Smooth muscle cell (in vitro differentiated cells): Measurements from ENCODE around the gene LTO1. TPM values are rescaled to one million over a fixed set of nuclear protein-coding genes. Genes with fewer than 3 reads are reported as not detected.
"Not testable (repeated sequence)": the region's sequence is repeated elsewhere in the genome, so short reads cannot be mapped to it uniquely, and the experiment has no call there.

Source experiments
- DNase-seq: peaks from one replicate; lab custom pipeline; 2025; ENCODE audit not compliant: unreplicated experiment; lab: John Stamatoyannopoulos, UW
- H2AFZ ChIP-seq: fragments of 200-600 bp; sonication (generic); 2 replicates; pipeline ENCODE4 v1.6.0; 2016; ENCODE audit warnings: antibody characterized with exemption, low read depth, mild to moderate bottlenecking
- H3F3A ChIP-seq: fragments of 200-600 bp; sonication (generic); 2 replicates; pipeline ENCODE4 v1.6.0; 2017; ENCODE audit warnings: antibody characterized with exemption, low read depth
- H3K27ac ChIP-seq: fragments of 200-600 bp; sonication (generic); 2 replicates; pipeline ENCODE4 v1.5.1; 2016; ENCODE audit warnings: low read depth, mild to moderate bottlenecking
- H3K27me3 ChIP-seq: fragments of 200-600 bp; sonication (generic); 2 replicates; pipeline ENCODE4 v1.6.1; 2016; ENCODE audit warnings: low read depth, mild to moderate bottlenecking
- H3K36me3 ChIP-seq: fragments of 200-600 bp; sonication (generic); 2 replicates; pipeline ENCODE4 v1.5.1; 2016; ENCODE audit warnings: low read depth
- H3K4me1 ChIP-seq: fragments of 200-600 bp; sonication (generic); 2 replicates; pipeline ENCODE4 v1.5.1; 2016; ENCODE audit warnings: low read depth
- H3K4me2 ChIP-seq: fragments of 200-600 bp; sonication (generic); 2 replicates; pipeline ENCODE4 v1.6.0; 2016; ENCODE audit warnings: mild to moderate bottlenecking
- H3K4me3 ChIP-seq: fragments of 200-600 bp; sonication (generic); 2 replicates; pipeline ENCODE4 v1.5.1; 2016; ENCODE audit warnings: mild to moderate bottlenecking
- H3K79me2 ChIP-seq: fragments of 200-600 bp; sonication (generic); 2 replicates; pipeline ENCODE4 v1.6.0; 2016; ENCODE audit warnings: low read depth, mild to moderate bottlenecking
- H3K9ac ChIP-seq: fragments of 200-600 bp; sonication (generic); 2 replicates; pipeline ENCODE4 v1.6.0; 2016; ENCODE audit warnings: low read depth
- H3K9me3 ChIP-seq: fragments of 200-600 bp; sonication (generic); replicated peaks from 2 replicates; pipeline ENCODE4 v1.5.1; 2016; ENCODE audit warnings: low read depth
- H4K20me1 ChIP-seq: fragments of 200-600 bp; sonication (generic); 2 replicates; pipeline ENCODE4 v1.6.0; 2016; ENCODE audit warnings: low read depth
- WGBS: methylation state at CpG from one replicate; pipeline ENCODE4 v1.1.7; 2016; ENCODE audit warnings: low lambda C conversion rate; 5-methylcytosine and 5-hydroxymethylcytosine counted together
- polyA plus RNA-seq: library from polyadenylated mRNA; unstranded; fragments of >200 nt; fragmentation: Nextera tagmentation; extraction: Ambion mirVana; gene quantifications from 2 replicates; pipeline ENCODE4 v1.2.1, GENCODE V29; 2016
- total RNA-seq: library from RNA; depleted of rRNA; stranded (reverse); fragments of >200 nt; gene quantifications from 2 replicates; pipeline ENCODE4 v1.2.3, GENCODE V29; 2014
- TF ChIP-seq, protein P1 (sequence below): fragments of 200-600 bp; sonication (generic); IDR thresholded peaks from 2 replicates; pipeline ENCODE4 v1.5.1; 2017; ENCODE audit warnings: borderline replicate concordance, mild to moderate bottlenecking, antibody characterized with exemption; ENCODE audit not compliant: insufficient read depth, poor library complexity, severe bottlenecking

Gene LTO1
- total and polyA plus RNA-seq, 2 experiments from 2014 or later = 8.0 to 17.3 TPM

DNA sequence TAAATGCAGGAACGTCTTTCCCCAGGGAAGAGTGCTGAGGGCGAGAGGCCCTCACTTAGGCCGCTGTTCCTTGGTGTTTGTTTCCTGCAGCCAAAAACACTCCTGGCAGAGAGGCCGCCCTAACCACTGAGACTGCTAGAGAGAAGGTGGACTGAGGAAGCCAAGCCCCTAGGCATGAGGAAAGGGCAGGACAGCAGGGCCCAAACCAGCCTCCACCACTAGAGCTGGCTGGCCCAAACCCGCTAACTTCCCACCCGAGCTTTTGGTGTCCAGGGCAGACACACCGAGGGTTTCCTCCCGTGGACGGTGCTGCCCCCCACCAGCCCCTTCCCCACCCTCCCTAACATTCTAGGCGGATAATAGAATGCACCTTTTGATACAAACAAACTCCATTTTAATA is 22.7 kb upstream of the LTO1 start:
- no peak overlapping the region for H3K4me2 ChIP-seq
- TF ChIP-seq, protein P1, sequence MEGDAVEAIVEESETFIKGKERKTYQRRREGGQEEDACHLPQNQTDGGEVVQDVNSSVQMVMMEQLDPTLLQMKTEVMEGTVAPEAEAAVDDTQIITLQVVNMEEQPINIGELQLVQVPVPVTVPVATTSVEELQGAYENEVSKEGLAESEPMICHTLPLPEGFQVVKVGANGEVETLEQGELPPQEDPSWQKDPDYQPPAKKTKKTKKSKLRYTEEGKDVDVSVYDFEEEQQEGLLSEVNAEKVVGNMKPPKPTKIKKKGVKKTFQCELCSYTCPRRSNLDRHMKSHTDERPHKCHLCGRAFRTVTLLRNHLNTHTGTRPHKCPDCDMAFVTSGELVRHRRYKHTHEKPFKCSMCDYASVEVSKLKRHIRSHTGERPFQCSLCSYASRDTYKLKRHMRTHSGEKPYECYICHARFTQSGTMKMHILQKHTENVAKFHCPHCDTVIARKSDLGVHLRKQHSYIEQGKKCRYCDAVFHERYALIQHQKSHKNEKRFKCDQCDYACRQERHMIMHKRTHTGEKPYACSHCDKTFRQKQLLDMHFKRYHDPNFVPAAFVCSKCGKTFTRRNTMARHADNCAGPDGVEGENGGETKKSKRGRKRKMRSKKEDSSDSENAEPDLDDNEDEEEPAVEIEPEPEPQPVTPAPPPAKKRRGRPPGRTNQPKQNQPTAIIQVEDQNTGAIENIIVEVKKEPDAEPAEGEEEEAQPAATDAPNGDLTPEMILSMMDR = no peak
- WGBS = 92% methylated on average over 10 of the region's 10 CpGs
- H3K27ac ChIP-seq = no peak overlapping the region
- H3K9ac ChIP-seq = no peak overlapping the region
- H3K4me1 ChIP-seq = peaks cover 22% of the 10 kb centered on the region
- H3K79me2 ChIP-seq = no peaks in the 10 kb centered on the region
- no peaks in the 10 kb centered on the region for H3F3A ChIP-seq
- H3K9me3 ChIP-seq = no peaks in the 10 kb centered on the region
- peaks cover 21% of the 10 kb centered on the region for H3K27me3 ChIP-seq
- H4K20me1 ChIP-seq = no peaks in the 10 kb centered on the region
- no peak overlapping the region for H3K4me3 ChIP-seq
- H3K36me3 ChIP-seq = no peaks in the 10 kb centered on the region
- no peak overlapping the region for H2AFZ ChIP-seq
- no peak for DNase-seq

DNA sequence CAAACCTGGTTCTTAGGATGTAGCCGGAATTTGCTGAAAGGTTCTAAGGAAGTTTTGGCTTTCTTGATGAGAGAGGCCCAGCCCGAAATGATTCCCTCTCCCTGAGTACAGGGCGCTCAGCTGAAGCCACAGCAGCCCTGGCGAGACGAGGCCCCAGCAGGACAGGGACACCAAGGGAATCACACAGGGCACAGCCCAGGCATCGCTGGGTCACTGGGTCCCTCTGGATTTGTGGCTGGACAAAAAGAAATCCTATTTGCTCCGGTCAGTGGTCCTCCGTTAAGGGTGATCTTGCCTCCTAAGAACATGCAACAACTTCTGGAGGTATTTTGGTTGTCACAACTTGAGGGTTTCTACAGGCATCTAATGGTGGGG is 22.3 kb upstream of the LTO1 start:
- Histone ChIP-seq H3K79me2 (no peaks in the 10 kb centered on the region), H3K4me1 (peaks cover 18% of the 10 kb centered on the region), H3K4me3 (no peak overlapping the region), H3K36me3 (no peaks in the 10 kb centered on the region), H3K9me3 (no peaks in the 10 kb centered on the region), H3F3A (no peaks in the 10 kb centered on the region), H3K9ac (no peak overlapping the region), H2AFZ (no peak overlapping the region), H3K27ac (no peak overlapping the region), H3K27me3 (peaks cover 17% of the 10 kb centered on the region), H4K20me1 (no peaks in the 10 kb centered on the region), H3K4me2 (no peak overlapping the region)
- WGBS = 95% methylated on average over 8 of the region's 8 CpGs
- no peak for DNase-seq
- TF ChIP-seq, protein P1 = no peak

DNA sequence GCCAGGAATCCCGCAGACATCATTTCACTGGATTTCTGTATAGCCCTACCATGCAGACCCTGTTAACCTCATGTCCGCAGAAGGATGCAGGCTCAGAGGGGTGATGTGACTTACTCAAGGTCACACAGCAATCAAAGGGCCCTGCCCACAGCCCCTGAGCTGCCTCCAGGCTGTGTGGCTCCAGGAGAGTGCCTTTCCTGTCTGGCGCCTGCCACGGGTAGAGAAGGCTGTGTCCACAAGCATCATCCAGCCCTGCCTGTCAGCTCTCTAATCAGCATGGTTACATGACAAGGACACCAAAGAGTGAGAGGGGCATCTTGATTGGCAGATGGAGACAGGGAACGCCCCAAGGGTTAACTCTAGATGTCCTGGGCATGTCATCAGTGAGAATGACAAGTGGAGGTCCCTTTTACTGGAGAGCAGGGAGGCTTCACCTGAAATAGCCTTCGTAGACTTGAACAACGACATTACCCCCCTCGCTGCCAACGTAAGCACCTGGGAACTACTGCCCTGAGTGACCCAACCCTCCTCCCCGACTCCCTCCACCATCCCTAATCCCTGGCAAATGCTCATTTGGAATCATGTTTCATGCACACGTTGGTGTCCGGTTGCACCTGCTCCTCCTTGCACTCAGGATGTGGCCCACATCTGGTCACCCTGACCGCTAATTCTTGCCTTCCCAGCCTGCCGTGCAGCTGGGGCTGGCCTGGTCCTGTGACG is 21.8 kb upstream of the LTO1 start:
- Histone ChIP-seq H2AFZ (no peak overlapping the region), H3K27ac (no peak overlapping the region), H3F3A (no peaks in the 10 kb centered on the region), H3K4me3 (no peak overlapping the region), H3K9me3 (no peaks in the 10 kb centered on the region), H3K4me2 (no peak overlapping the region), H3K4me1 (peaks cover 12% of the 10 kb centered on the region), H3K79me2 (no peaks in the 10 kb centered on the region), H4K20me1 (no peaks in the 10 kb centered on the region), H3K36me3 (no peaks in the 10 kb centered on the region), H3K27me3 (peaks cover 11% of the 10 kb centered on the region), H3K9ac (no peak overlapping the region)
- 91% methylated on average over 15 of the region's 15 CpGs for WGBS
- no peak for DNase-seq
- TF ChIP-seq, protein P1 = no peak

DNA sequence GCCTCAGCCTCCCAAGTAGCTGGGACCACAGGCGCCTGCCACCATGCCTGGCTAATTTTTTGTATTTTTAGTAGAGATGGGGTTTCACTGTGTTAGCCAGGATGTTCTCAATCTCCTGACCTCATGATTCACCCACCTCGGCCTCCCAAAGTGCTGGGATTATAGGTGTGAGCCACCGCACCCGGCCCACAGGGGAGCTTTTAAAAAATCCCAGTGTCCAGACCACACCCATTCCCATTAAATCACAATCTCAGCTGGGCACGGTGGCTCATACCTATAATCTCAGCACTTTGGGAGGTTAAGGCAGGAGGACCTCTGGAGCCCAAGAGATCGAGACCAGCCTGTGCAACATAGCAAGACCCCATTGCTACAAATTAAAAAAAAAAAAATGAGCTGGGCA is 20.8 kb upstream of the LTO1 start:
- not testable (repeated sequence) for H3K4me2 ChIP-seq, H3K27ac ChIP-seq, H3K79me2 ChIP-seq, H3K4me3 ChIP-seq, H3K9ac ChIP-seq, H4K20me1 ChIP-seq, H3K9me3 ChIP-seq, H2AFZ ChIP-seq, H3F3A ChIP-seq, H3K36me3 ChIP-seq, H3K27me3 ChIP-seq, DNase-seq
- 85% methylated on average over 6 of the region's 6 CpGs for WGBS
- peaks cover 12% of the 10 kb centered on the region for H3K4me1 ChIP-seq
